GM23338 (cell line): ENCODE results near the gene PHACTR1. TPM values are rescaled to one million over a fixed set of nuclear protein-coding genes. Genes with fewer than 3 reads are reported as not detected.

Experiments used
- ATAC-seq: fragments of 200-7000 bp; cut with Tn5 transposase; 3 replicates; pipeline ENCODE4 v1.9.1; 2020
- DNase-seq: peaks from one replicate; pipeline ENCODE4 v3.0.0-alpha.2; 2015; ENCODE audit warnings: low spot score
- H2AFZ ChIP-seq: fragments of 200-600 bp; sonication (generic); 2 replicates; pipeline ENCODE4 v1.8.0; 2016; ENCODE audit warnings: antibody characterized with exemption, mild to moderate bottlenecking, moderate library complexity
- H3F3A ChIP-seq: fragments of 200-600 bp; sonication (generic); replicated peaks from 2 replicates; pipeline ENCODE4 v1.8.0; 2017; ENCODE audit warnings: antibody characterized with exemption, mixed run types, low read depth
- H3K27ac ChIP-seq: fragments of 200-600 bp; sonication (generic); 2 replicates; pipeline ENCODE4 v1.6.1; 2016; ENCODE audit warnings: low read depth
- H3K27me3 ChIP-seq: fragments of 200-600 bp; sonication (generic); 2 replicates; pipeline ENCODE4 v1.8.0; 2016; ENCODE audit warnings: mild to moderate bottlenecking, mixed run types, moderate library complexity; ENCODE audit not compliant: insufficient read depth
- H3K36me3 ChIP-seq: fragments of 200-600 bp; sonication (generic); 2 replicates; pipeline ENCODE4 v1.8.0; 2016; ENCODE audit warnings: mild to moderate bottlenecking; ENCODE audit not compliant: insufficient read depth
- H3K4me1 ChIP-seq: fragments of 200-600 bp; sonication (generic); 2 replicates; pipeline ENCODE4 v1.8.0; 2016; ENCODE audit warnings: mild to moderate bottlenecking, moderate library complexity; ENCODE audit not compliant: insufficient read depth
- H3K4me2 ChIP-seq: fragments of 200-600 bp; sonication (generic); 2 replicates; pipeline ENCODE4 v1.7.1; 2017; ENCODE audit warnings: mixed run types
- H3K4me3 ChIP-seq: fragments of 200-600 bp; sonication (generic); 2 replicates; pipeline ENCODE4 v1.6.1; 2016; ENCODE audit warnings: mixed run types
- H3K79me2 ChIP-seq: fragments of 200-600 bp; sonication (generic); replicated peaks from 2 replicates; pipeline ENCODE4 v1.8.0; 2017; ENCODE audit warnings: mild to moderate bottlenecking; ENCODE audit not compliant: insufficient read depth
- H3K9me2 ChIP-seq: fragments of 200-600 bp; sonication (generic); 2 replicates; pipeline ENCODE4 v1.8.0; 2017; ENCODE audit not compliant: insufficient read depth
- H4K20me1 ChIP-seq: fragments of 200-600 bp; sonication (generic); replicated peaks from 2 replicates; pipeline ENCODE4 v1.8.0; 2017; ENCODE audit warnings: mild to moderate bottlenecking; ENCODE audit not compliant: insufficient read depth
- H3K27ac Mint-ChIP-seq: 2 replicates; pipeline ENCODE4 v1.8.0; 2020; ENCODE audit warnings: inconsistent platforms, mild to moderate bottlenecking, moderate library complexity, mixed read lengths
- H3K27me3 Mint-ChIP-seq: 3 replicates; pipeline ENCODE4 v1.8.0; 2022; ENCODE audit warnings: low read depth, mild to moderate bottlenecking, moderate library complexity, mixed read lengths, inconsistent platforms; ENCODE audit not compliant: insufficient read depth, poor library complexity
- H3K36me3 Mint-ChIP-seq: 3 replicates; pipeline ENCODE4 v1.8.0; 2021; ENCODE audit warnings: low read depth, mild to moderate bottlenecking, inconsistent platforms, moderate library complexity, mixed read lengths
- H3K4me1 Mint-ChIP-seq: 3 replicates; pipeline ENCODE4 v1.8.0; 2020; ENCODE audit warnings: mild to moderate bottlenecking, inconsistent platforms, mixed read lengths
- H3K4me3 Mint-ChIP-seq: 3 replicates; pipeline ENCODE4 v1.8.0; 2021; ENCODE audit warnings: moderate library complexity, mild to moderate bottlenecking, inconsistent platforms, mixed read lengths
- H3K9me3 Mint-ChIP-seq: 3 replicates; pipeline ENCODE4 v1.8.0; 2020; ENCODE audit warnings: moderate library complexity, mild to moderate bottlenecking, inconsistent platforms, mixed read lengths
- CREB1 ChIP-seq: fragments of 250-450 bp; sonication (Bioruptor Pico); IDR thresholded peaks from 2 replicates; pipeline ENCODE4 v1.5.0; 2020; ENCODE audit warnings: low read depth, mild to moderate bottlenecking, moderate library complexity
- CTCF ChIP-seq, 2 experiments: fragments of 200-600 bp in 1 of 2; sonication (generic) in 1 of 2; conservative IDR thresholded peaks; 2 replicates each; pipeline versions ENCODE4 v1.5.1 to v1.6.1; 2016 to 2017; ENCODE audit warnings: antibody characterized with exemption in 2 of 2, low read depth in 2 of 2, mild to moderate bottlenecking in 2 of 2, moderate library complexity in 1 of 2
- ETS1 ChIP-seq: IDR thresholded peaks from 2 replicates; pipeline ENCODE4 v1.6.1; 2016; ENCODE audit warnings: antibody characterized with exemption
- EZH2 ChIP-seq: fragments of 200-600 bp; sonication (generic); IDR thresholded peaks from one replicate; pipeline ENCODE4 v1.8.0; 2017; ENCODE audit warnings: antibody characterized with exemption, mild to moderate bottlenecking, low read depth; ENCODE audit not compliant: unreplicated experiment
- EZH2phosphoT487 ChIP-seq: fragments of 200-600 bp; sonication (generic); IDR thresholded peaks from one replicate; pipeline ENCODE4 v1.8.1; 2018; ENCODE audit warnings: antibody characterized with exemption; ENCODE audit not compliant: unreplicated experiment
- POLR2AphosphoS5 ChIP-seq: IDR thresholded peaks from 2 replicates; pipeline ENCODE4 v1.6.1; 2016; ENCODE audit warnings: antibody characterized with exemption, low read depth
- REST ChIP-seq: IDR thresholded peaks from one replicate; pipeline ENCODE4 v1.6.1; 2018; ENCODE audit warnings: antibody characterized with exemption; ENCODE audit not compliant: unreplicated experiment
- ZNF114 ChIP-seq: fragments of 250-450 bp; sonication (Bioruptor Pico); IDR thresholded peaks from 2 replicates; pipeline ENCODE4 v1.5.0; 2020; ENCODE audit warnings: mild to moderate bottlenecking, moderate library complexity
- ZNF331 ChIP-seq: fragments of 250-450 bp; sonication (Bioruptor Pico); IDR thresholded peaks from 2 replicates; pipeline ENCODE4 v1.5.0; 2020; ENCODE audit warnings: low read depth, mild to moderate bottlenecking, moderate library complexity
- polyA plus RNA-seq: library from polyadenylated mRNA; unstranded; fragments of >200 nt; fragmentation: Nextera tagmentation; extraction: Ambion mirVana; gene quantifications from 2 replicates; pipeline ENCODE4 v1.2.1, GENCODE V29; 2016
- total RNA-seq: library from RNA; depleted of rRNA; stranded (reverse); fragments of >200 nt; shearing (Covaris generic); gene quantifications from 2 replicates; pipeline ENCODE4 v1.2.3, GENCODE V29; 2014

Gene PHACTR1
- total and polyA plus RNA-seq, 2 experiments from 2014 or later = 5.9 to 19.3 TPM

DNA sequence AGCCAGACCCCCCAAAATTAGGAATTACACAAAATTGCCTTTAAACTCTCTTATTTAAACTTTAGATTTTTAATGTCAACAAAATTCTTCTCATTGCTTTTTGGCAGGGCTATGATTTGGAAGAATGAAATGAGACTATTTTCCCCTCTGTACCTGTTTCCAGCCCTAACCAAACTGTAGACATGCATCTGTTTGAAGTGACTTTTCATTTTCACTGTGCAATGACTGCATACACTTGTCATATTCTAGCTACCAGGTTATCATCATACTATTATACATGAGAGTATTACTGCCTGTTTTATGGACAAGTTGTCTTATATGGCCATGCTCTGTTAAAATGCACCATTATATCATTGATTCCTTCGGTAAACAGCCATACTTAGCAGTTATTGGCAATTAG, 316.6 kb downstream of the PHACTR1 start (continued):
- no peak for TF ChIP-seq REST
- no peak for TF ChIP-seq EZH2phosphoT487
- no peak for TF ChIP-seq EZH2
- no peak for TF ChIP-seq ETS1
- no peak for TF ChIP-seq CTCF (conservative IDR thresholded peaks at IDR 0.05; ENCODE audit: low read depth in 2 of 2)
- no peak for TF ChIP-seq ZNF114 (CRISPR knock-in tag)

DNA sequence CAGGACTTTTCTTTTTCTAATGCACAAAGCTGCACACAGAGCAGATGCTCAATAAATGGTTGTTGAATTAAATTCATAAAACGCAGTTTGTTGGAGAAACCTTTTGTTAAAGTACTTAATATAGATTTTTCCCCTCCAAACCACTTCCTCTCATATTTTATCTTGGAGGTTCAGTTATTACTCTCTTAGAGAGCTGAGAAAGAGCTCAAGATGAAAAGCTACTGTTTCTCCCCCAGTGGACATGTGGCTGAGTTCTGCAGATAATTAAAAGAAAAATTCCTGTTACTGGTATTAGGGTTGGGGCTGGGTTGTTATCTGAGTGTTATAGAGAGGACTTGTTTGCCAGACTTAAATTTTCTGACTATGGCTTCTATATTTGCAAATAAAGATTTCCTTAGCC, 317.7 kb downstream of the PHACTR1 start:
- no peak overlapping the region for H3K4me2 ChIP-seq
- H3F3A ChIP-seq = no peaks in the 10 kb centered on the region
- H3K27me3 ChIP-seq = no peaks in the 10 kb centered on the region
- H4K20me1 ChIP-seq = peaks cover 5% of the 10 kb centered on the region; the same call in 1 of the 2 replicates
- H3K9me2 ChIP-seq = 0 out of 2 replicates have a peak, but pooled peaks cover 3% of the 10 kb centered on the region
- H3K4me3 ChIP-seq = no peak overlapping the region
- no peaks in the 10 kb centered on the region for H3K36me3 ChIP-seq
- no peaks in the 10 kb centered on the region for H3K79me2 ChIP-seq
- no peak overlapping the region for H3K27ac Mint-ChIP-seq
- H3K36me3 Mint-ChIP-seq = no peaks in the 10 kb centered on the region
- H3K4me3 Mint-ChIP-seq = no peak overlapping the region
- H3K27me3 Mint-ChIP-seq = peaks cover 1% of the 10 kb centered on the region
- ATAC-seq (no peak), DNase-seq (no peak)
- H3K27ac ChIP-seq = no peak overlapping the region
- H3K4me1 ChIP-seq = no peaks in the 10 kb centered on the region
- H3K9me3 Mint-ChIP-seq = no peaks in the 10 kb centered on the region
- no peak overlapping the region for H2AFZ ChIP-seq
- no peaks in the 10 kb centered on the region for H3K4me1 Mint-ChIP-seq
- TF ChIP-seq ZNF331 (CRISPR knock-in tag) = no peak
- TF ChIP-seq POLR2AphosphoS5 = no peak
- no peak for TF ChIP-seq ETS1
- TF ChIP-seq CREB1 = no peak
